ENCODE results near the gene CHGA. TPM values are rescaled to one million over a fixed set of nuclear protein-coding genes. Genes with fewer than 3 reads are reported as not detected.

Gene CHGA
- total RNA-seq, 1 experiment from 2014 or later: not detected

DNA sequence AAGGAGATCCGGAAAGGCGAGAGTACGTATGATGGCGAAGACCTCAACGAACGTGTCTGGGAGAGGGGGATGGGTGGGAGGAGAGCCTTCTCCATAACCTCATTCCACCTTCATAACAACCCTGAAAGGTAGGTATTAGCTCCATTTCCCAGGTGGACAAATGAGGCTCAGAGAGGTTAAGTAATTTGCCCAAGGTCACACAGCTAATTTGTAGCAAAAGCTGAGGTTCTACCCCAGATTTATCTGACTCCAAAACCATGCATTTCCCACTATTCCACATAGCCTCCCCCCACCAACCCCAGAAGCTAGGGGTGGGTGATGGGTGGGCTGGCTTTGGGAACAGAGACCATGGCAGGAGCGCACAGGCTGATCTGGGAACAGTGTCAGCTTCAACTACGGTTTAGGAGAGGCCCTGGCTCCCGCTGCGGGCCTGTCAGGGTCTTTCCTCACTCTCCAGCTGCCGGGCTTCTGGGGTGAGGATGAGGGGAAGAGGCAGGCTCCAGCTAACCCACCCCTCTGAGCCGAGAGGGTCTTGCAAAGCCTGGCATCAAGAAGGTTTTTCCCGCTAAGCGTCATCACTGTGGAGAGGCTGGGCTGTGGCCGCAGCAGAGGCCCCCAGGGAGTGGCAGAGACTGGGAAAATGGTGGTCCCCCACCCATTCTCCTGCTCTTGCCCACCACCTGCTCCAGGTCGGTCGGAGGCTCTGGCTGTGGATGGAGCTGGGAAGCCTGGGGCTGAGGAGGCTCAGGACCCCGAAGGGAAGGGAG lies 8.9 kb downstream of the CHGA start:
- ChIA-PET CTCF (no interaction called here), POLR2A (no interaction called here)
- no peak for DNase-seq (ENCODE audit: low read depth, low spot score)
- BruUV-seq (replicated peaks): no TSS peak
- no peak for TF ChIP-seq POLR2AphosphoS5 (IDR thresholded peaks at IDR 0.05; ENCODE audit: low read depth, low read length)
- TF ChIP-seq TCF7L2 (IDR thresholded peaks at IDR 0.05; ENCODE audit: low read depth, low read length): no peak
- TF ChIP-seq CTCF (IDR thresholded peaks at IDR 0.05): no peak
- in situ Hi-C loops (cut with HindIII; ENCODE audit: low pct_unique_long_range_greater_than_20kb, low sequenced_read_pairs): no loop called here
- Histone ChIP-seq H3K9me3 (ENCODE audit: control insufficient read depth, insufficient read depth, low read depth, low read length) (no peaks in the 10 kb centered on the region), H3K27me3 (ENCODE audit: control insufficient read depth, insufficient read depth, low read length) (no peaks in the 10 kb centered on the region), H3K4me3 (ENCODE audit: low read depth in 2 of 2, low read length in 2 of 2) (no peak overlapping the region), H3K36me3 (ENCODE audit: control insufficient read depth, insufficient read depth, low read length) (no peaks in the 10 kb centered on the region), H3K27ac (ENCODE audit: low read length) (no peak overlapping the region), H3K4me1 (ENCODE audit: control insufficient read depth, insufficient read depth, low read length) (no peaks in the 10 kb centered on the region)
- intact Hi-C loops (cut with micrococcal nuclease; ENCODE audit: unreplicated experiment): no loop called here
- ATAC-seq: no peak

GRCh38 chr14:92932448-92933395 lies 9.8 kb downstream of the CHGA start:
- no peak for TF ChIP-seq SIN3A (IDR thresholded peaks at IDR 0.05; ENCODE audit: borderline replicate concordance, insufficient read depth, low read depth, low read length)
- no peak for TF ChIP-seq TCF7L2 (IDR thresholded peaks at IDR 0.05; ENCODE audit: low read depth, low read length)
- no peak for TF ChIP-seq POLR2AphosphoS5 (IDR thresholded peaks at IDR 0.05; ENCODE audit: low read depth, low read length)
- TF ChIP-seq REST (IDR thresholded peaks at IDR 0.05; ENCODE audit: insufficient read depth in 1 of 2, low read depth in 2 of 2, low read length in 1 of 2): no peak
- no peak for TF ChIP-seq CTCF (IDR thresholded peaks at IDR 0.05)
- H3K4me3 ChIP-seq (ENCODE audit: low read depth in 2 of 2, low read length in 2 of 2): no peak overlapping the region
- H3K27ac ChIP-seq (ENCODE audit: low read length): no peak overlapping the region
- no peaks in the 10 kb centered on the region for H3K27me3 ChIP-seq (ENCODE audit: control insufficient read depth, insufficient read depth, low read length)
- DNase-seq (ENCODE audit: low read depth, low spot score): no peak
- no peak for ATAC-seq
- intact Hi-C loops (cut with micrococcal nuclease; ENCODE audit: unreplicated experiment) (no loop called here), in situ Hi-C loops (cut with HindIII; ENCODE audit: low pct_unique_long_range_greater_than_20kb, low sequenced_read_pairs) (no loop called here)
- BruUV-seq (replicated peaks): no TSS peak
- no peaks in the 10 kb centered on the region for H3K9me3 ChIP-seq (ENCODE audit: control insufficient read depth, insufficient read depth, low read depth, low read length)
- H3K36me3 ChIP-seq (ENCODE audit: control insufficient read depth, insufficient read depth, low read length): no peaks in the 10 kb centered on the region
- no peaks in the 10 kb centered on the region for H3K4me1 ChIP-seq (ENCODE audit: control insufficient read depth, insufficient read depth, low read length)
- POLR2A ChIA-PET: no interaction called here
- CTCF ChIA-PET: no interaction called here

All from Panc1 (cell line).